Measurements from ENCODE around the gene RPUSD4.

RPUSD4 gene

GRCh38 chr11:126157326-126158030, 54.0 kb downstream of the RPUSD4 start:
- DNase-seq (ENCODE audit: low read depth): no peak

GRCh38 chr11:126156814-126157213, 54.6 kb downstream of the RPUSD4 start:
- DNase-seq (ENCODE audit: low read depth): no peak

GRCh38 chr11:126155402-126156187, 55.9 kb downstream of the RPUSD4 start:
- no peak for DNase-seq (ENCODE audit: low read depth)

- DNase-seq (ENCODE audit: low read depth): no peak
Observed at GRCh38 chr11:126154691-126155090, 56.8 kb downstream of the RPUSD4 start.

GRCh38 chr11:126153972-126154371, 57.5 kb downstream of the RPUSD4 start:
- no peak for DNase-seq (ENCODE audit: low read depth)

GRCh38 chr11:126153006-126153405, 58.4 kb downstream of the RPUSD4 start:
- no peak for DNase-seq (ENCODE audit: low read depth)

GRCh38 chr11:126152586-126152985, 58.9 kb downstream of the RPUSD4 start:
- DNase-seq (ENCODE audit: low read depth): no peak

GRCh38 chr11:126152152-126152551, 59.3 kb downstream of the RPUSD4 start:
- DNase-seq (ENCODE audit: low read depth): no peak

Measured in stimulated activated CD8-positive, alpha-beta memory T cell treated with anti-CD3 and anti-CD28 coated beads, Interleukin-7, amount 100 ng/mL, for 24 hours (primary cell).